22Rv1 (cell line): ENCODE measurements around the gene CPTP.
"Not testable (repeated sequence)": the region's sequence is repeated elsewhere in the genome, so short reads cannot be mapped to it uniquely, and the experiment has no call there.

Source experiments
- H3K27ac ChIP-seq: fragments of 450-650 bp; 2 replicates; pipeline ENCODE4 v1.5.1; 2017
- ZFX ChIP-seq: fragments of 450-650 bp; IDR thresholded peaks from 2 replicates; pipeline ENCODE4 v1.6.1; 2017; ENCODE audit warnings: antibody characterized with exemption, borderline replicate concordance
- TF ChIP-seq, protein P1 (sequence below): fragments of 450-650 bp; IDR thresholded peaks from 2 replicates; pipeline ENCODE4 v1.5.1; 2017; ENCODE audit warnings: mild to moderate bottlenecking

Gene CPTP

DNA sequence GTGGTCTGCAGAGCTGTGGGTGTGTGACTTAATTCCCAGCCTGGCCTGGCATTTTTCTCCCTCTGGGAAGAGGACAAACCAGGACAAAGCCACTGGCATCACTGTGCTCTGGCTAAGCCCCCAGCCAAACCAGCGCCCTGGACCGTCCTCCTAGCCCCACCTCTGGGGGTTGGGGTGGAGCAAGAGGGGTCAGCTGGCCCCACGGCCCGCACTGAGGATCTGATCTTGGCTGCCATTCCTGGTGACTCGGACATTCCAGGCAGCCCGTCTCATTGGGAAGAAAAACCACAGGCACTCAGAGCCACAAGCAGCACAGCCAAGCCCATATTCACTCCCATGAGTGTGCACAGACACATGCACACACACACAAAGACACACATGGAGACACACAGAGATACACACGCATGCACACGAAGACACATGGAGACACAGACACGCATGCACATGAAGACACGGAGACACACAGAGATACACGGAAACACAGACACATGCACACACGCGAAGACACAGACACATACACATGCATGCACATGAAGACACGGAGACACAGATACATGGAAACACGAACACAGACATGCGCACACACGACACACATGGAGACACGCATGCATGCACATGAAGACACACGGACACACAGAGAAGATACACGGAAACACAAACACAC lies 36.0 kb downstream of the CPTP start:
- no peak overlapping the region for H3K27ac ChIP-seq
- TF ChIP-seq, protein P1, sequence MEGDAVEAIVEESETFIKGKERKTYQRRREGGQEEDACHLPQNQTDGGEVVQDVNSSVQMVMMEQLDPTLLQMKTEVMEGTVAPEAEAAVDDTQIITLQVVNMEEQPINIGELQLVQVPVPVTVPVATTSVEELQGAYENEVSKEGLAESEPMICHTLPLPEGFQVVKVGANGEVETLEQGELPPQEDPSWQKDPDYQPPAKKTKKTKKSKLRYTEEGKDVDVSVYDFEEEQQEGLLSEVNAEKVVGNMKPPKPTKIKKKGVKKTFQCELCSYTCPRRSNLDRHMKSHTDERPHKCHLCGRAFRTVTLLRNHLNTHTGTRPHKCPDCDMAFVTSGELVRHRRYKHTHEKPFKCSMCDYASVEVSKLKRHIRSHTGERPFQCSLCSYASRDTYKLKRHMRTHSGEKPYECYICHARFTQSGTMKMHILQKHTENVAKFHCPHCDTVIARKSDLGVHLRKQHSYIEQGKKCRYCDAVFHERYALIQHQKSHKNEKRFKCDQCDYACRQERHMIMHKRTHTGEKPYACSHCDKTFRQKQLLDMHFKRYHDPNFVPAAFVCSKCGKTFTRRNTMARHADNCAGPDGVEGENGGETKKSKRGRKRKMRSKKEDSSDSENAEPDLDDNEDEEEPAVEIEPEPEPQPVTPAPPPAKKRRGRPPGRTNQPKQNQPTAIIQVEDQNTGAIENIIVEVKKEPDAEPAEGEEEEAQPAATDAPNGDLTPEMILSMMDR = no peak
- TF ChIP-seq ZFX = no peak

DNA sequence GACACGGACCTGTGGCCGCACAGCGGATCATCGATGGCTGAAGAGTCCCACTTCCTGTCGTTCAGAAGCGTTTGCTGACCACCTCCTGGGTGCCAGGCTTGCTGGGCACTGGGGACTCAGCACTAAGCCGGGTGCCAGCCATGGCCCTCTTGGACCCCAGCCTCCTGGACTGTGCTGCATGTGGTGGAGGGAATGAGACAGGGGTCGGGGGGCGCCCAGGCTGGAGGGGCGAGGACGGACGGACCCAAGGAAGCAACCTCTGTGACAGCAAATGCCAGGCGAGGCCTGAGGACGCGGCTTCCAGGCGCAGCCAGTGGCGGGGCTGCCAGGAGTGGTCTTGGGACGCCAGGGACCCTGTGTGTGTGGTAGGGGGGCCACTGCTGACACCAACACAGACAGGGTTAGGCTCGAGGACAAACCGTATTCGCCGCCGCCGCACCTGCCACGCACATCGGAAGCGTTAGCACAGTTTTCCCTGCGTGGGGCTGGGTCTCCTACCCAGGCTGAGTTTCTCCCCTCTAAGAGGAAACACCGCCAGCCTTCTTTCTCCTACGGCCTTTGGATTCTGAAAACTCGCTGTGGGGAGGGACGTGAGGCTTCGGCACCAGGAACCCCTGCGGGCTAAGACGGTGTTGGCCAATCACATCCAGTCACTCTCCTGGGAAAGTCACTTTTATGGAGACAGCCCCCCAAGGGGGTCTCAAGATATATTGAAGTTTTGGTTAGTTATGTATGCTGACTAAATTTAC lies 36.8 kb downstream of the CPTP start:
- H3K27ac ChIP-seq = no peak overlapping the region
- TF ChIP-seq, protein P1 = no peak
- TF ChIP-seq ZFX = no peak

- TF ChIP-seq ZFX = no peak
- TF ChIP-seq, protein P1 = no peak
- no peak overlapping the region for H3K27ac ChIP-seq
These were observed 37.4 kb downstream of the CPTP start for GRCh38 chr1:1361982-1362423.

DNA sequence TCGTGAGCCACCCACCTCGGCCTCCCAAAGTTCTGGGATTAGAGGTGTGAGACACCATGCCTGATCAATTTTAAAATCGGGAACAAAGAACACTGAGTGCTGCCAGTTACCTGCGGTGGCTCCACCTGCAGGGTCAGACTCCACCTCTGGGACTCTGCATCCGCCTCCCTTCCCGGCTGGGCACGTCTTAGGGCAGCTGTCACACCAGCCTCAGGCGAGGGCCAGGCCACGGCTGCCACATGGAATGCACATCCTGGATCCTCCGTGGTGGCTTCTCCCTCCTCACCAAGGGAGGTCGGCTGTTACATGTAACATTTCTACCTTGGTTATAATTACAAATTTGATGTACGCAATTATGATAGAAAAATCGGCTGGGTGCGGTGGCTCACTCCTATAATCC lies 39.7 kb downstream of the CPTP start:
- TF ChIP-seq, protein P1 = peak; percentile 15; the same call in 1 of the 2 replicates
- no peak for TF ChIP-seq ZFX
- H3K27ac ChIP-seq = peak overlapping the region; percentile 67

DNA sequence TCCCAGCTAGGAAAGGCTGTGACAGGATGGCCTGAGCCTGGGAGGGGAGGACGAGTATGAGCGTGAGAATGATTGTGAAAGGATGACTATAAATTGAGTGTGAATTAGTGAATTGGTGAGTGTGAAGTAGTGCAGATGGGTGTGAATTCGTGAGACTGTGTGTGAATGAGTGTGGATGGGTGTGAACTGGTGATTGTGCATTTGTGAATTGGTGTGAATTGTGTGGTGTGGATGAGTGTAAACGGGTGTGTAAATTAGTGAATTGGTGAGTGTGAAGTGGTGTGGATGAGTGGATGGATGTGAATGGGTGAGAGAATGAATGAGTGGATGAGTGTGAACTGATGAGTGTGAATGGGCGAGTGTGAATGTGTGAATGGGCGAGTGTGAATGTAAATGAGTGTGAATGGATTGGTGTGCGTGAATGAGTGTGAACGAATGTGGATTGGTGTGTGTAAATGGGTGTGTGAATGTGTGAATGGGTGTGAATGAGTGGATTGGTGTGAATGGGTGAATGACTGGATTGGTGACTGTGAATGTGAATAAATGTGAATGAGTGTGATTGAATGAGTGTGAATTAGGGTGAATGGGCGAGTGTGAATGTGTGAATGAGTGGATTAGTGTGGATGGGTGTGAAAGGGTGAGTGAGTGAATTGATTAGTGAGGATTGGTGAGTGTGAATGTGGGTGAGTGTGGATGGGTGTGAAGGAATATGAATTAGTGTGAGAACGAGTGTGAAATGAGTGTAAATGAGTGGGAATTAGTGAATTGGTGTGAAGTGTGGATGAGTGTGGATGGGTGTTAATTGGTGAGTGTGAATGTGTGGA lies 41.5 kb downstream of the CPTP start:
- no peak overlapping the region for H3K27ac ChIP-seq
- no peak for TF ChIP-seq ZFX
- TF ChIP-seq, protein P1 = no peak

GRCh38 chr1:1366699-1367066 lies 42.1 kb downstream of the CPTP start:
- TF ChIP-seq, protein P1 = no peak
- TF ChIP-seq ZFX = no peak
- no peak overlapping the region for H3K27ac ChIP-seq

GRCh38 chr1:1367315-1367714 lies 42.7 kb downstream of the CPTP start:
- no peak overlapping the region for H3K27ac ChIP-seq
- TF ChIP-seq, protein P1 = no peak
- TF ChIP-seq ZFX = no peak

- H3K27ac ChIP-seq = not testable (repeated sequence)
These were observed 45.5 kb downstream of the CPTP start for GRCh38 chr1:1370094-1370493.
